Measurements from ENCODE around the gene FOXF2.

The FOXF2 gene

GRCh38 chr6:1390946-1391799, 1.8 kb downstream of the FOXF2 start:
- TF ChIP-seq CTCF (IDR thresholded peaks at IDR 0.05) (no peak), ZFX (IDR thresholded peaks at IDR 0.05; ENCODE audit: borderline replicate concordance) (no peak)
- H3K27ac ChIP-seq: no peak overlapping the region

GRCh38 chr6:1391800-1392309, 2.5 kb downstream of the FOXF2 start:
- TF ChIP-seq CTCF (IDR thresholded peaks at IDR 0.05) (no peak), ZFX (IDR thresholded peaks at IDR 0.05; ENCODE audit: borderline replicate concordance) (no peak)
- H3K27ac ChIP-seq: no peak overlapping the region

GRCh38 chr6:1392813-1393640, 3.7 kb downstream of the FOXF2 start:
- TF ChIP-seq CTCF (IDR thresholded peaks at IDR 0.05) (no peak), ZFX (IDR thresholded peaks at IDR 0.05; ENCODE audit: borderline replicate concordance) (no peak)
- no peak overlapping the region for H3K27ac ChIP-seq

GRCh38 chr6:1393641-1394283, 4.4 kb downstream of the FOXF2 start:
- H3K27ac ChIP-seq: no peak overlapping the region
- TF ChIP-seq CTCF (IDR thresholded peaks at IDR 0.05) (no peak), ZFX (IDR thresholded peaks at IDR 0.05; ENCODE audit: borderline replicate concordance) (no peak)

- no peak overlapping the region for H3K27ac ChIP-seq
- TF ChIP-seq ZFX (IDR thresholded peaks at IDR 0.05; ENCODE audit: borderline replicate concordance) (no peak), CTCF (IDR thresholded peaks at IDR 0.05) (no peak)
Observed at GRCh38 chr6:1394514-1395463, 5.4 kb downstream of the FOXF2 start.

- H3K27ac ChIP-seq: no peak overlapping the region
- TF ChIP-seq ZFX (IDR thresholded peaks at IDR 0.05; ENCODE audit: borderline replicate concordance) (no peak), CTCF (IDR thresholded peaks at IDR 0.05) (no peak)
Observed at GRCh38 chr6:1395506-1395905, 6.1 kb downstream of the FOXF2 start.
